SK-N-SH (cell line): ENCODE measurements around the gene ADAM11. TPM values are rescaled to one million over a fixed set of nuclear protein-coding genes. Genes with fewer than 3 reads are reported as not detected.

Experiments used
- CTCF ChIA-PET: fragments of 300-600, 350-600 bp; formaldehyde crosslinking; extraction: SDS; loops from one replicate; lab custom pipeline; 2021; lab: Yijun Ruan, JAX
- POLR2A ChIA-PET: fragments of 350-600 bp; sonication (Branson Sonifier 250); formaldehyde crosslinking; extraction: SDS; loops from one replicate; lab custom pipeline; 2020; ENCODE audit warnings: antibody characterized with exemption, inconsistent platforms; lab: Yijun Ruan, JAX
- DNase-seq: peaks from one replicate; pipeline ENCODE4 v3.0.0; 2012
- H2AFZ ChIP-seq: fragments of 200-600 bp; sonication (generic); 2 replicates; pipeline ENCODE4 v1.8.1; 2016; ENCODE audit warnings: antibody characterized with exemption, mild to moderate bottlenecking, low read depth
- H3F3A ChIP-seq: fragments of 200-600 bp; sonication (generic); replicated peaks from 2 replicates; pipeline ENCODE3; 2016; ENCODE audit warnings: antibody characterized with exemption, mild to moderate bottlenecking; ENCODE audit not compliant: insufficient read depth
- H3K27ac ChIP-seq, 2 experiments: fragments of 200-500 bp in 1 of 2; fragments of 200-600 bp in 1 of 2; sonication (Bioruptor generic) in 1 of 2; sonication (generic), shearing (Covaris generic) in 1 of 2; 2 replicates each; pipeline versions ENCODE4 v1.5.1 to v1.6.1; 2014 to 2016; ENCODE audit warnings: low read depth in 2 of 2, inconsistent platforms in 1 of 2, low read length in 1 of 2, mild to moderate bottlenecking in 1 of 2, mixed read lengths in 1 of 2
- H3K27me3 ChIP-seq: fragments of 200-600 bp; sonication (generic), shearing (Covaris generic); 2 replicates; pipeline ENCODE4 v1.6.1; 2016; ENCODE audit warnings: mixed run types; ENCODE audit not compliant: insufficient read depth
- H3K36me3 ChIP-seq, 2 experiments: fragments of 200-500 bp in 1 of 2; fragments of 200-600 bp in 1 of 2; sonication (Bioruptor generic) in 1 of 2; sonication (generic) in 1 of 2; replicated peaks in 1 of 2; 2 replicates each; pipeline versions ENCODE3 to v1.5.1; 2014 to 2016; ENCODE audit warnings: low read length in 1 of 2, mild to moderate bottlenecking in 1 of 2; ENCODE audit not compliant: insufficient read depth in 2 of 2, control insufficient read depth in 1 of 2
- H3K4me1 ChIP-seq, 2 experiments: fragments of 200-500 bp in 1 of 2; fragments of 200-600 bp in 1 of 2; sonication (Bioruptor generic) in 1 of 2; sonication (generic), shearing (Covaris generic) in 1 of 2; 2 replicates each; pipeline versions ENCODE4 v1.5.1 to v1.6.1; 2014 to 2016; ENCODE audit warnings: low read depth in 1 of 2, low read length in 1 of 2, mixed run types in 1 of 2; ENCODE audit not compliant: insufficient read depth in 2 of 2, control insufficient read depth in 1 of 2
- H3K4me2 ChIP-seq: fragments of 200-600 bp; sonication (generic), shearing (Covaris generic); 2 replicates; pipeline ENCODE4 v1.6.1; 2017; ENCODE audit warnings: mixed run types
- H3K4me3 ChIP-seq, 2 experiments: fragments of 200-500 bp in 1 of 2; fragments of 200-600 bp in 1 of 2; sonication (Bioruptor generic) in 1 of 2; sonication (generic), shearing (Covaris generic) in 1 of 2; 2 replicates each; pipeline versions ENCODE4 v1.5.1 to v1.8.1; 2014 to 2016; ENCODE audit warnings: low read depth in 2 of 2, inconsistent platforms in 1 of 2, low read length in 1 of 2, mild to moderate bottlenecking in 1 of 2, mixed read lengths in 1 of 2, moderate library complexity in 1 of 2
- H3K79me2 ChIP-seq: fragments of 200-600 bp; sonication (generic); 2 replicates; pipeline ENCODE4 v1.8.1; 2017; ENCODE audit warnings: mild to moderate bottlenecking; ENCODE audit not compliant: insufficient read depth
- H3K9ac ChIP-seq: fragments of 200-600 bp; sonication (generic); 2 replicates; pipeline ENCODE4 v1.6.1; 2017; ENCODE audit warnings: mixed run types
- H3K9me2 ChIP-seq: fragments of 200-600 bp; sonication (generic); 2 replicates; pipeline ENCODE4 v1.6.1; 2017; ENCODE audit warnings: mixed run types
- H3K9me3 ChIP-seq: fragments of 200-600 bp; sonication (generic); 2 replicates; pipeline ENCODE4 v1.6.1; 2017; ENCODE audit warnings: mixed run types, mild to moderate bottlenecking, moderate library complexity
- H4K20me1 ChIP-seq: fragments of 200-600 bp; sonication (generic); 2 replicates; pipeline ENCODE4 v1.6.1; 2017; ENCODE audit warnings: mild to moderate bottlenecking, mixed run types; ENCODE audit not compliant: insufficient read depth
- CHD2 ChIP-seq: fragments of 150-350 bp; IDR thresholded peaks from 2 replicates; pipeline ENCODE4 v1.6.1; 2018; ENCODE audit warnings: low read length; ENCODE audit not compliant: partially characterized antibody
- ELF1 ChIP-seq: IDR thresholded peaks from 2 replicates; pipeline ENCODE4 v1.4.0; 2012
- EZH2phosphoT487 ChIP-seq: fragments of 200-600 bp; sonication (generic); IDR thresholded peaks from 2 replicates; pipeline ENCODE4 v1.6.1; 2017; ENCODE audit warnings: low read depth, mixed run types, mild to moderate bottlenecking, antibody characterized with exemption, moderate library complexity, borderline replicate concordance
- FOSL2 ChIP-seq: IDR thresholded peaks from 2 replicates; pipeline ENCODE4 v1.4.0; 2012; ENCODE audit warnings: low read depth, mild to moderate bottlenecking, moderate library complexity, borderline replicate concordance
- GATA2 ChIP-seq: sonication (generic); formaldehyde crosslinking; IDR thresholded peaks from 2 replicates; pipeline ENCODE4 v1.5.0; 2020; ENCODE audit warnings: mild to moderate bottlenecking, missing genetic modification reagents
- MEF2A ChIP-seq: IDR thresholded peaks from 2 replicates; pipeline ENCODE4 v1.4.0; 2012; ENCODE audit warnings: low read depth, borderline replicate concordance
- MXI1 ChIP-seq: IDR thresholded peaks from 2 replicates; pipeline ENCODE4 v1.6.1; 2012; ENCODE audit warnings: mild to moderate bottlenecking, low read depth, low read length, improper control_type of control experiment
- NRF1 ChIP-seq: IDR thresholded peaks from 2 replicates; pipeline ENCODE4 v1.6.1; 2012; ENCODE audit warnings: low read depth, mild to moderate bottlenecking, low read length
- POLR2AphosphoS5 ChIP-seq: IDR thresholded peaks from 2 replicates; pipeline ENCODE4 v1.6.1; 2012; ENCODE audit warnings: low read depth, low read length
- RAD21 ChIP-seq: IDR thresholded peaks from 2 replicates; pipeline ENCODE4 v1.6.1; 2012; ENCODE audit warnings: mild to moderate bottlenecking, low read length
- RFX5 ChIP-seq: IDR thresholded peaks from 2 replicates; pipeline ENCODE4 v1.6.1; 2012; ENCODE audit warnings: mild to moderate bottlenecking, improper control_type of control experiment, low read length
- SIN3A ChIP-seq: IDR thresholded peaks from 2 replicates; pipeline ENCODE4 v1.6.1; 2012; ENCODE audit warnings: low read depth, mild to moderate bottlenecking, low read length, moderate library complexity, borderline replicate concordance
- TCF12 ChIP-seq: IDR thresholded peaks from 2 replicates; pipeline ENCODE4 v1.4.0; 2012
- TEAD4 ChIP-seq: IDR thresholded peaks from 2 replicates; pipeline ENCODE4 v1.4.0; 2012; ENCODE audit warnings: mild to moderate bottlenecking, borderline replicate concordance; ENCODE audit not compliant: insufficient read depth
- WGBS: methylation state at CpG from one replicate; pipeline ENCODE4 v1.1.6; 2017; ENCODE audit warnings: low lambda C conversion rate; 5-methylcytosine and 5-hydroxymethylcytosine counted together
- polyA plus RNA-seq, 3 experiments: library from polyadenylated mRNA; depleted of rRNA; stranded (reverse); fragments of >200 nt; gene quantifications; 2 replicates each; pipeline ENCODE4 v1.2.3, GENCODE V29; 2012
- TF ChIP-seq, protein P1 (sequence below): IDR thresholded peaks from 2 replicates; pipeline ENCODE4 v1.6.1; 2012; ENCODE audit warnings: mild to moderate bottlenecking, low read depth, low read length, moderate library complexity
- TF ChIP-seq, protein P2 (sequence below): IDR thresholded peaks from 2 replicates; pipeline ENCODE4 v1.4.0; 2012; ENCODE audit warnings: low read depth
- TF ChIP-seq, protein P3 (sequence below): fragments of 150-350 bp; IDR thresholded peaks from 2 replicates; pipeline ENCODE4 v1.6.1; 2016; ENCODE audit warnings: mild to moderate bottlenecking, low read depth, low read length
- TF ChIP-seq, protein P4 (sequence below): IDR thresholded peaks from 2 replicates; pipeline ENCODE4 v1.4.0; 2012; ENCODE audit warnings: low read depth, borderline replicate concordance

Gene ADAM11
- polyA plus RNA-seq, 1 of the 3 experiments (the other 2 are of a cell fraction), result 2.5 TPM

DNA sequence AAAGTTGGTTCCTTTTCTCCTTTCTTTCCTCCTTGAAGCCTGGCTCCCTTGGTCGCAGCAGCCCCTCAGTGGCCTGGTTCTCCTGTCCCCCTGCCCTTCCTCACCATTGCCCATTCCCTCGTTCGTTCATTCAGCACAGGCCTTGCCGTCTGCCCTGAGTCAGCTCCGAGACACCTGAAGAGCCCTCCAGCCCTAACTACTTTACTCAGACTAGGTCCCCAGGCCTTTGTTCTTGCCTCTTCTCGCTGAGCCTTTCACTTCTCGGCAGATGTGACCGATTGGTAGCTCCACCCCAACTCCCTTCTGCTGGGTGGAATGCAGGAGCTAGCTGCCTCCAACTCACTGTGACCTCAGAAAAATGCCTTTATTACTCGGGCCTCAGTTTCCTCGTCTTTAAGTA, 7.0 kb upstream of the ADAM11 start:
- no peak overlapping the region for H3K27ac ChIP-seq
- 93% methylated on average over 10 of the region's 10 CpGs for WGBS
- no peak overlapping the region for H3K4me2 ChIP-seq
- POLR2A ChIA-PET, result no interaction called here
- H3K79me2 ChIP-seq, result no peaks in the 10 kb centered on the region
- DNase-seq, result no peak
- H3K9ac ChIP-seq, result no peak overlapping the region
- CTCF ChIA-PET, result no interaction called here
- H3K4me3 ChIP-seq, result no peak overlapping the region
- peaks cover 2 to 3% of the 10 kb centered on the region in 2 experiments for H3K36me3 ChIP-seq
- TF ChIP-seq RAD21, result no peak
- TF ChIP-seq, protein P1, sequence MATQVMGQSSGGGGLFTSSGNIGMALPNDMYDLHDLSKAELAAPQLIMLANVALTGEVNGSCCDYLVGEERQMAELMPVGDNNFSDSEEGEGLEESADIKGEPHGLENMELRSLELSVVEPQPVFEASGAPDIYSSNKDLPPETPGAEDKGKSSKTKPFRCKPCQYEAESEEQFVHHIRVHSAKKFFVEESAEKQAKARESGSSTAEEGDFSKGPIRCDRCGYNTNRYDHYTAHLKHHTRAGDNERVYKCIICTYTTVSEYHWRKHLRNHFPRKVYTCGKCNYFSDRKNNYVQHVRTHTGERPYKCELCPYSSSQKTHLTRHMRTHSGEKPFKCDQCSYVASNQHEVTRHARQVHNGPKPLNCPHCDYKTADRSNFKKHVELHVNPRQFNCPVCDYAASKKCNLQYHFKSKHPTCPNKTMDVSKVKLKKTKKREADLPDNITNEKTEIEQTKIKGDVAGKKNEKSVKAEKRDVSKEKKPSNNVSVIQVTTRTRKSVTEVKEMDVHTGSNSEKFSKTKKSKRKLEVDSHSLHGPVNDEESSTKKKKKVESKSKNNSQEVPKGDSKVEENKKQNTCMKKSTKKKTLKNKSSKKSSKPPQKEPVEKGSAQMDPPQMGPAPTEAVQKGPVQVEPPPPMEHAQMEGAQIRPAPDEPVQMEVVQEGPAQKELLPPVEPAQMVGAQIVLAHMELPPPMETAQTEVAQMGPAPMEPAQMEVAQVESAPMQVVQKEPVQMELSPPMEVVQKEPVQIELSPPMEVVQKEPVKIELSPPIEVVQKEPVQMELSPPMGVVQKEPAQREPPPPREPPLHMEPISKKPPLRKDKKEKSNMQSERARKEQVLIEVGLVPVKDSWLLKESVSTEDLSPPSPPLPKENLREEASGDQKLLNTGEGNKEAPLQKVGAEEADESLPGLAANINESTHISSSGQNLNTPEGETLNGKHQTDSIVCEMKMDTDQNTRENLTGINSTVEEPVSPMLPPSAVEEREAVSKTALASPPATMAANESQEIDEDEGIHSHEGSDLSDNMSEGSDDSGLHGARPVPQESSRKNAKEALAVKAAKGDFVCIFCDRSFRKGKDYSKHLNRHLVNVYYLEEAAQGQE, result no peak
- no peak for TF ChIP-seq ELF1
- TF ChIP-seq FOSL2, result no peak
- no peak for TF ChIP-seq CHD2
- TF ChIP-seq MEF2A, result no peak
- no peak for TF ChIP-seq POLR2AphosphoS5
- TF ChIP-seq RFX5, result no peak
- TF ChIP-seq, protein P2, sequence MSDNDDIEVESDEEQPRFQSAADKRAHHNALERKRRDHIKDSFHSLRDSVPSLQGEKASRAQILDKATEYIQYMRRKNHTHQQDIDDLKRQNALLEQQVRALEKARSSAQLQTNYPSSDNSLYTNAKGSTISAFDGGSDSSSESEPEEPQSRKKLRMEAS, result no peak
- TF ChIP-seq, protein P3, sequence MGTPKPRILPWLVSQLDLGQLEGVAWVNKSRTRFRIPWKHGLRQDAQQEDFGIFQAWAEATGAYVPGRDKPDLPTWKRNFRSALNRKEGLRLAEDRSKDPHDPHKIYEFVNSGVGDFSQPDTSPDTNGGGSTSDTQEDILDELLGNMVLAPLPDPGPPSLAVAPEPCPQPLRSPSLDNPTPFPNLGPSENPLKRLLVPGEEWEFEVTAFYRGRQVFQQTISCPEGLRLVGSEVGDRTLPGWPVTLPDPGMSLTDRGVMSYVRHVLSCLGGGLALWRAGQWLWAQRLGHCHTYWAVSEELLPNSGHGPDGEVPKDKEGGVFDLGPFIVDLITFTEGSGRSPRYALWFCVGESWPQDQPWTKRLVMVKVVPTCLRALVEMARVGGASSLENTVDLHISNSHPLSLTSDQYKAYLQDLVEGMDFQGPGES, result no peak
- no peak for TF ChIP-seq EZH2phosphoT487
- TF ChIP-seq TEAD4, result no peak
- no peak for TF ChIP-seq GATA2
- no peak for TF ChIP-seq MXI1
- TF ChIP-seq, protein P4, sequence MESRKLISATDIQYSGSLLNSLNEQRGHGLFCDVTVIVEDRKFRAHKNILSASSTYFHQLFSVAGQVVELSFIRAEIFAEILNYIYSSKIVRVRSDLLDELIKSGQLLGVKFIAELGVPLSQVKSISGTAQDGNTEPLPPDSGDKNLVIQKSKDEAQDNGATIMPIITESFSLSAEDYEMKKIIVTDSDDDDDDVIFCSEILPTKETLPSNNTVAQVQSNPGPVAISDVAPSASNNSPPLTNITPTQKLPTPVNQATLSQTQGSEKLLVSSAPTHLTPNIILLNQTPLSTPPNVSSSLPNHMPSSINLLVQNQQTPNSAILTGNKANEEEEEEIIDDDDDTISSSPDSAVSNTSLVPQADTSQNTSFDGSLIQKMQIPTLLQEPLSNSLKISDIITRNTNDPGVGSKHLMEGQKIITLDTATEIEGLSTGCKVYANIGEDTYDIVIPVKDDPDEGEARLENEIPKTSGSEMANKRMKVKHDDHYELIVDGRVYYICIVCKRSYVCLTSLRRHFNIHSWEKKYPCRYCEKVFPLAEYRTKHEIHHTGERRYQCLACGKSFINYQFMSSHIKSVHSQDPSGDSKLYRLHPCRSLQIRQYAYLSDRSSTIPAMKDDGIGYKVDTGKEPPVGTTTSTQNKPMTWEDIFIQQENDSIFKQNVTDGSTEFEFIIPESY, result no peak
- no peak for TF ChIP-seq TCF12
- TF ChIP-seq NRF1, result no peak
- no peak for TF ChIP-seq SIN3A
- H3K9me3 ChIP-seq, result no peaks in the 10 kb centered on the region
- no peaks in the 10 kb centered on the region for H4K20me1 ChIP-seq
- H2AFZ ChIP-seq, result no peak overlapping the region
- H3K9me2 ChIP-seq, result no peaks in the 10 kb centered on the region
- H3F3A ChIP-seq, result no peaks in the 10 kb centered on the region
- no peaks in the 10 kb centered on the region for H3K27me3 ChIP-seq
- H3K4me1 ChIP-seq, result peaks cover 0 to 7% of the 10 kb centered on the region in 2 experiments; a peak in 1 of 4 replicates
